K562 (cell line): Measurements from ENCODE around the gene MYO18B. TPM values are rescaled to one million over a fixed set of nuclear protein-coding genes. Genes with fewer than 3 reads are reported as not detected.

ENCODE experiments used
- ATAC-seq: fragments of 200-7000 bp; cut with Tn5 transposase; 3 replicates; pipeline ENCODE4 v1.9.1; 2020; ENCODE audit warnings: moderate library complexity
- BruUV-seq: library from RNA; stranded (reverse); fragments of 400-500 nt; replicated peaks from 2 replicates; lab custom pipeline; 2021; lab: Mats Ljungman, UMichigan
- CTCF ChIA-PET: fragments of 300-600 bp; formaldehyde crosslinking; extraction: SDS; loops from one replicate; lab custom pipeline; 2021; ENCODE audit warnings: low intra/inter-chr PET ratio; lab: Yijun Ruan, JAX
- POLR2A ChIA-PET: fragments of 300-600, 350-650 bp; sonication (Branson Sonifier 250); formaldehyde crosslinking; extraction: SDS; loops from one replicate; lab custom pipeline; 2021; ENCODE audit warnings: antibody characterized with exemption, inconsistent platforms; lab: Yijun Ruan, JAX
- DNase-seq, 4 experiments: peaks; one replicate each; pipeline versions ENCODE4 v3.0.0 to v3.0.0-alpha.2; 2011 to 2018; ENCODE audit warnings: low spot score in 3 of 4, mixed read lengths in 3 of 4; ENCODE audit errors: extremely low read depth in 1 of 4
- FAIRE-seq: peaks from 2 replicates; lab custom pipeline; 2011; peaks lifted over from hg19 to GRCh38; lab: Jason Lieb, UNC
- H2AFZ ChIP-seq: 2 replicates; pipeline ENCODE4 v1.6.0; 2011; ENCODE audit warnings: low read depth, low read length, control low read depth, inconsistent platforms
- H3K27ac ChIP-seq: fragments of 200-600 bp; 3 replicates; pipeline ENCODE4 v1.8.0; 2011; ENCODE audit warnings: low read depth, mild to moderate bottlenecking, control low read depth, inconsistent platforms, low read length, moderate library complexity, mixed read lengths; ENCODE audit errors: extremely low read depth
- H3K27me3 ChIP-seq, 2 experiments: fragments of 300-600 bp in 1 of 2; 2 replicates in 1 of 2; 3 replicates in 1 of 2; pipeline versions ENCODE4 v1.6.0 to v1.8.0; 2011; ENCODE audit warnings: inconsistent platforms in 2 of 2, low read length in 2 of 2, mild to moderate bottlenecking in 1 of 2, mixed read lengths in 1 of 2, moderate library complexity in 1 of 2; ENCODE audit not compliant: control insufficient read depth in 2 of 2, insufficient read depth in 2 of 2
- H3K36me3 ChIP-seq: fragments of 300-600 bp; 3 replicates; pipeline ENCODE4 v1.8.0; 2011; ENCODE audit warnings: mild to moderate bottlenecking, low read length, inconsistent platforms; ENCODE audit not compliant: control insufficient read depth, insufficient read depth
- H3K4me1 ChIP-seq, 2 experiments: fragments of 200-600 bp in 1 of 2; replicated peaks in 1 of 2; 2 replicates in 1 of 2; 3 replicates in 1 of 2; pipeline versions ENCODE4 v1.5.1 to v1.8.0; 2011; ENCODE audit warnings: inconsistent platforms in 2 of 2, low read length in 2 of 2, mild to moderate bottlenecking in 1 of 2, mixed read lengths in 1 of 2, moderate library complexity in 1 of 2; ENCODE audit not compliant: control insufficient read depth in 2 of 2, insufficient read depth in 2 of 2
- H3K4me2 ChIP-seq: 2 replicates; pipeline ENCODE4 v1.6.1; 2011; ENCODE audit warnings: low read length, control low read depth, inconsistent platforms, mixed read lengths; ENCODE audit not compliant: insufficient read depth
- H3K4me3 ChIP-seq: fragments of 200-600 bp; sonication (generic), shearing (Covaris generic); 2 replicates; pipeline ENCODE4 v1.5.1; 2016; ENCODE audit warnings: control low read depth, inconsistent platforms
- H3K79me2 ChIP-seq: fragments of 200-600 bp; 3 replicates; pipeline ENCODE4 v1.8.0; 2011; ENCODE audit warnings: low read length, inconsistent platforms; ENCODE audit not compliant: control insufficient read depth, insufficient read depth
- H3K9ac ChIP-seq, 2 experiments: 2 replicates each; pipeline versions ENCODE4 v1.6.0 to v1.6.1; 2011; ENCODE audit warnings: low read depth in 2 of 2, low read length in 2 of 2, control low read depth in 1 of 2, inconsistent platforms in 1 of 2, mild to moderate bottlenecking in 1 of 2, mixed read lengths in 1 of 2; ENCODE audit not compliant: insufficient read depth in 1 of 2
- H3K9me1 ChIP-seq: one replicate; pipeline ENCODE4 v1.6.0; 2011; ENCODE audit warnings: inconsistent platforms, mild to moderate bottlenecking, low read length, moderate library complexity; ENCODE audit not compliant: control insufficient read depth, insufficient read depth
- H3K9me3 ChIP-seq: replicated peaks from 2 replicates; pipeline ENCODE4 v1.5.1; 2011; ENCODE audit warnings: low read depth, low read length, inconsistent platforms; ENCODE audit not compliant: control insufficient read depth, insufficient read depth
- H4K20me1 ChIP-seq: replicated peaks from 2 replicates; pipeline ENCODE4 v1.6.1; 2011; ENCODE audit warnings: low read length, inconsistent platforms, mixed read lengths; ENCODE audit not compliant: control insufficient read depth, insufficient read depth
- CBFA2T2 ChIP-seq: fragments of 450-650 bp; conservative IDR thresholded peaks from 2 replicates; pipeline ENCODE4 v1.6.1; 2017; ENCODE audit warnings: mild to moderate bottlenecking
- CBFA2T3 ChIP-seq: fragments of 450-650 bp; IDR thresholded peaks from 2 replicates; pipeline ENCODE4 v1.6.1; 2017
- KDM5B ChIP-seq: fragments of 200-600 bp; sonication (generic); IDR thresholded peaks from 2 replicates; pipeline ENCODE4 v1.6.1; 2012; ENCODE audit warnings: low read depth, mild to moderate bottlenecking, moderate library complexity, low read length, control low read depth, inconsistent platforms; ENCODE audit not compliant: insufficient replicate concordance
- NCOA6 ChIP-seq: fragments of 450-650 bp; IDR thresholded peaks from 2 replicates; pipeline ENCODE4 v1.6.1; 2017; ENCODE audit warnings: mild to moderate bottlenecking
- PHTF2 ChIP-seq: fragments of 250-450 bp; sonication (Bioruptor Pico); IDR thresholded peaks from 2 replicates; pipeline ENCODE4 v1.5.0; 2021; ENCODE audit warnings: mild to moderate bottlenecking
- TEAD4 ChIP-seq, 2 experiments: sonication (generic) in 1 of 2; formaldehyde crosslinking in 1 of 2; IDR thresholded peaks; 2 replicates each; pipeline versions ENCODE4 v1.6.1 to v1.8.0; 2012 to 2022; ENCODE audit warnings: borderline replicate concordance in 1 of 2, inconsistent platforms in 1 of 2, low read length in 1 of 2, mild to moderate bottlenecking in 1 of 2, missing genetic modification reagents in 1 of 2
- ZNF197 ChIP-seq: fragments of 200-800 bp; sonication (Bioruptor generic); IDR thresholded peaks from 2 replicates; pipeline ENCODE4 v1.6.1; 2016; ENCODE audit warnings: low read depth, missing genetic modification characterization, missing compliant biosample characterization
- WGBS: fragments of 100-300 bp; shearing (Covaris generic); methylation state at CpG from one replicate; pipeline ENCODE4 v1.1.6; 2016; ENCODE audit warnings: low coverage, mixed read lengths; ENCODE audit not compliant: insufficient coverage; ENCODE audit errors: missing lambda C conversion rate; 5-methylcytosine and 5-hydroxymethylcytosine counted together
- in situ Hi-C: fragments of 300-500 bp; cut with MboI; formaldehyde crosslinking; loops from 4 replicates; pipeline ENCODE4 v1.15.0; 2018; ENCODE audit warnings: inconsistent platforms, mixed read lengths
- intact Hi-C: fragments of 100-400 bp; cut with micrococcal nuclease; formaldehyde crosslinking; loops from 2 replicates; pipeline ENCODE4 v1.14.2; 2022
- polyA plus RNA-seq, 8 experiments: library from polyadenylated mRNA; depleted of rRNA in 4 of 8; stranded (reverse) in 5 of 8; unstranded in 3 of 8; fragments of >200 nt; fragmentation: Nextera tagmentation in 2 of 8; fragmentation: Illumina TruSeq in 1 of 8; extraction: Ambion mirVana in 2 of 8; extraction: Trizol in 1 of 8; gene quantifications; 2 replicates each; pipeline versions ENCODE4 v1.2.1 to v1.2.3, GENCODE V29; 2011 to 2014; ENCODE audit warnings: inconsistent platforms in 1 of 8, missing spikeins in 1 of 8
- total RNA-seq, 7 experiments: library from RNA; depleted of rRNA in 6 of 7; stranded (reverse); fragments of >200 nt in 6 of 7; fragmentation: Illumina TruSeq in 2 of 7; extraction: Trizol in 2 of 7; gene quantifications; 2 replicates each; pipeline versions ENCODE4 v1.2.1 to v1.2.3, GENCODE V29; 2011 to 2021; ENCODE audit warnings: low replicate concordance in 1 of 7
- TF ChIP-seq, protein P1 (sequence below): fragments of 450-650 bp; IDR thresholded peaks from 2 replicates; pipeline ENCODE4 v1.6.1; 2016; ENCODE audit warnings: antibody characterized with exemption
- TF ChIP-seq, protein P2 (sequence below): fragments of 250-450 bp; sonication (Bioruptor Pico); IDR thresholded peaks from 2 replicates; pipeline ENCODE4 v1.5.0; 2021; ENCODE audit warnings: mild to moderate bottlenecking, borderline replicate concordance

MYO18B gene
- total and polyA plus RNA-seq, 9 of the 15 experiments (the other 6 are each of a cell fraction or from before 2014, with no cell fraction given) = 0.06 to 7.0 (median 4.3) TPM

- Histone ChIP-seq H2AFZ (no peak overlapping the region), H3K9me3 (no peaks in the 10 kb centered on the region), H3K4me2 (no peak overlapping the region), H3K27me3 (no peaks in the 10 kb centered on the region), H3K79me2 (no peaks in the 10 kb centered on the region), H3K36me3 (no peaks in the 10 kb centered on the region), H3K27ac (no peak overlapping the region), H3K4me3 (no peak overlapping the region), H3K4me1 (no peaks in the 10 kb centered on the region), H3K9me1 (no peaks in the 10 kb centered on the region), H4K20me1 (no peaks in the 10 kb centered on the region), H3K9ac (no peak overlapping the region)
- POLR2A ChIA-PET = no interaction called here
- FAIRE-seq (no peak), DNase-seq (no peak), ATAC-seq (no peak)
- 0 out of 2 replicates have a peak, but pooled peaks have one; percentile 7 for TF ChIP-seq CBFA2T2
- TF ChIP-seq PHTF2 (CRISPR knock-in tag) = no peak
- TF ChIP-seq CBFA2T3 = 0 out of 2 replicates have a peak, but pooled peaks have one; percentile 15
- TF ChIP-seq TEAD4 (IDR thresholded peaks at IDR 0.05; ENCODE audit: low read length) = peak; percentile 48; the same call in 1 of the 2 replicates
- TF ChIP-seq TEAD4 (CRISPR knock-in tag; IDR thresholded peaks at IDR 0.05; ENCODE audit: borderline replicate concordance) = no peak
- 25% methylated on average over 2 of the region's 2 CpGs for WGBS
- BruUV-seq = no TSS peak
- CTCF ChIA-PET = no interaction called here
- intact Hi-C loops (no loop called here), in situ Hi-C loops (no loop called here)
Observed at GRCh38 chr22:26002456-26002855, 260.5 kb downstream of the MYO18B start.

GRCh38 chr22:26004477-26004876 lies 262.5 kb downstream of the MYO18B start:
- ChIA-PET CTCF (no interaction called here), POLR2A (no interaction called here)
- H3K36me3 ChIP-seq = no peaks in the 10 kb centered on the region
- no peaks in the 10 kb centered on the region for H3K27me3 ChIP-seq
- in situ Hi-C loops (no loop called here), intact Hi-C loops (no loop called here)
- no peaks in the 10 kb centered on the region for H4K20me1 ChIP-seq
- BruUV-seq = no TSS peak
- no peak for FAIRE-seq
- H3K4me3 ChIP-seq = no peak overlapping the region
- no peaks in the 10 kb centered on the region for H3K9me1 ChIP-seq
- no peak for ATAC-seq
- H3K9me3 ChIP-seq = no peaks in the 10 kb centered on the region
- no peak overlapping the region for H3K27ac ChIP-seq
- WGBS = 64% methylated on average over 3 of the region's 4 CpGs
- no peaks in the 10 kb centered on the region for H3K4me1 ChIP-seq
- DNase-seq = no peak
- H3K79me2 ChIP-seq = no peaks in the 10 kb centered on the region
- H2AFZ ChIP-seq = no peak overlapping the region
- no peak overlapping the region for H3K9ac ChIP-seq
- no peak overlapping the region for H3K4me2 ChIP-seq
- TF ChIP-seq, protein P1, sequence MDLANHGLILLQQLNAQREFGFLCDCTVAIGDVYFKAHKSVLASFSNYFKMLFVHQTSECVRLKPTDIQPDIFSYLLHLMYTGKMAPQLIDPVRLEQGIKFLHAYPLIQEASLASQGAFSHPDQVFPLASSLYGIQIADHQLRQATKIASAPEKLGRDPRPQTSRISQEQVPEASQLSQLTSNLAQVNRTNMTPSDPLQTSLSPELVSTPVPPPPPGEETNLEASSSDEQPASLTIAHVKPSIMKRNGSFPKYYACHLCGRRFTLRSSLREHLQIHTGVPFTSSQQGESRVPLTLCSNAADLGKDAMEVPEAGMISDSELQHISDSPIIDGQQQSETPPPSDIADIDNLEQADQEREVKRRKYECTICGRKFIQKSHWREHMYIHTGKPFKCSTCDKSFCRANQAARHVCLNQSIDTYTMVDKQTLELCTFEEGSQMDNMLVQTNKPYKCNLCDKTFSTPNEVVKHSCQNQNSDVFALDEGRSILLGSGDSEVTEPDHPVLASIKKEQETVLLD = no peak
- TF ChIP-seq NCOA6 = no peak
- TF ChIP-seq, protein P2, sequence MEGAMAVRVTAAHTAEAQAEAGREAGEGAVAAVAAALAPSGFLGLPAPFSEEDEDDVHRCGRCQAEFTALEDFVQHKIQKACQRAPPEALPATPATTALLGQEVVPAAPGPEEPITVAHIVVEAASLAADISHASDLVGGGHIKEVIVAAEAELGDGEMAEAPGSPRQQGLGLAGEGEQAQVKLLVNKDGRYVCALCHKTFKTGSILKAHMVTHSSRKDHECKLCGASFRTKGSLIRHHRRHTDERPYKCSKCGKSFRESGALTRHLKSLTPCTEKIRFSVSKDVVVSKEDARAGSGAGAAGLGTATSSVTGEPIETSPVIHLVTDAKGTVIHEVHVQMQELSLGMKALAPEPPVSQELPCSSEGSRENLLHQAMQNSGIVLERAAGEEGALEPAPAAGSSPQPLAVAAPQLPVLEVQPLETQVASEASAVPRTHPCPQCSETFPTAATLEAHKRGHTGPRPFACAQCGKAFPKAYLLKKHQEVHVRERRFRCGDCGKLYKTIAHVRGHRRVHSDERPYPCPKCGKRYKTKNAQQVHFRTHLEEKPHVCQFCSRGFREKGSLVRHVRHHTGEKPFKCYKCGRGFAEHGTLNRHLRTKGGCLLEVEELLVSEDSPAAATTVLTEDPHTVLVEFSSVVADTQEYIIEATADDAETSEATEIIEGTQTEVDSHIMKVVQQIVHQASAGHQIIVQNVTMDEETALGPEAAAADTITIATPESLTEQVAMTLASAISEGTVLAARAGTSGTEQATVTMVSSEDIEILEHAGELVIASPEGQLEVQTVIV (CRISPR knock-in tag) = no peak
- no peak for TF ChIP-seq KDM5B
- no peak for TF ChIP-seq ZNF197
